GM19467 (cell line): ENCODE measurements around the gene MYCL.
"Not testable (repeated sequence)": the region's sequence is repeated elsewhere in the genome, so short reads cannot be mapped to it uniquely, and the experiment has no call there.

ENCODE experiments used
- ATAC-seq: cut with Tn5 transposase; IDR thresholded peaks from one replicate; pipeline ENCODE4 v1.9.1; 2021; ENCODE audit warnings: mild to moderate bottlenecking, moderate library complexity; ENCODE audit not compliant: unreplicated experiment

Gene MYCL

GRCh38 chr1:39919545-39919944, 17.8 kb upstream of the MYCL start:
- ATAC-seq: no peak

GRCh38 chr1:39917825-39918224, 16.1 kb upstream of the MYCL start:
- ATAC-seq: no peak

GRCh38 chr1:39915499-39916129, 13.9 kb upstream of the MYCL start:
- ATAC-seq: no peak

- not testable (repeated sequence) for ATAC-seq
Observed at GRCh38 chr1:39913136-39913535, 11.4 kb upstream of the MYCL start.

GRCh38 chr1:39910263-39910662, 8.5 kb upstream of the MYCL start:
- ATAC-seq: no peak

- no peak for ATAC-seq
Observed at GRCh38 chr1:39908534-39908933, 6.8 kb upstream of the MYCL start.

- no peak for ATAC-seq
Observed at GRCh38 chr1:39907528-39908453, 6.1 kb upstream of the MYCL start.

GRCh38 chr1:39905172-39905571, 3.5 kb upstream of the MYCL start:
- no peak for ATAC-seq

GRCh38 chr1:39902460-39902807, 717 bp upstream of the MYCL start:
- no peak for ATAC-seq

- ATAC-seq: no peak
Observed at GRCh38 chr1:39901464-39901713, 328 bp downstream of the MYCL start.

GRCh38 chr1:39900662-39901463, 854 bp downstream of the MYCL start:
- no peak for ATAC-seq

- ATAC-seq: no peak
Observed at GRCh38 chr1:39899611-39900538, 1.8 kb downstream of the MYCL start.

GRCh38 chr1:39898648-39899603, 2.8 kb downstream of the MYCL start:
- ATAC-seq: no peak

GRCh38 chr1:39898191-39898590, 3.5 kb downstream of the MYCL start:
- no peak for ATAC-seq

GRCh38 chr1:39896909-39897685, 4.6 kb downstream of the MYCL start:
- no peak for ATAC-seq

- no peak for ATAC-seq
Observed at GRCh38 chr1:39895731-39896480, 5.8 kb downstream of the MYCL start.

- no peak for ATAC-seq
Observed at GRCh38 chr1:39894884-39895495, 6.7 kb downstream of the MYCL start.
